SK-N-SH (cell line): Measurements from ENCODE around the gene PVRIG. TPM values are rescaled to one million over a fixed set of nuclear protein-coding genes. Genes with fewer than 3 reads are reported as not detected.
"Not testable (repeated sequence)": the region's sequence is repeated elsewhere in the genome, so short reads cannot be mapped to it uniquely, and the experiment has no call there.

ENCODE experiments used
- CTCF ChIA-PET: fragments of 300-600, 350-600 bp; formaldehyde crosslinking; extraction: SDS; loops from one replicate; lab custom pipeline; 2021; lab: Yijun Ruan, JAX
- POLR2A ChIA-PET: fragments of 350-600 bp; sonication (Branson Sonifier 250); formaldehyde crosslinking; extraction: SDS; loops from one replicate; lab custom pipeline; 2020; ENCODE audit warnings: antibody characterized with exemption, inconsistent platforms; lab: Yijun Ruan, JAX
- DNase-seq: peaks from one replicate; pipeline ENCODE4 v3.0.0; 2012
- H2AFZ ChIP-seq: fragments of 200-600 bp; sonication (generic); 2 replicates; pipeline ENCODE4 v1.8.1; 2016; ENCODE audit warnings: antibody characterized with exemption, mild to moderate bottlenecking, low read depth
- H3F3A ChIP-seq: fragments of 200-600 bp; sonication (generic); replicated peaks from 2 replicates; pipeline ENCODE3; 2016; ENCODE audit warnings: antibody characterized with exemption, mild to moderate bottlenecking; ENCODE audit not compliant: insufficient read depth
- H3K27ac ChIP-seq, 2 experiments: fragments of 200-500 bp in 1 of 2; fragments of 200-600 bp in 1 of 2; sonication (Bioruptor generic) in 1 of 2; sonication (generic), shearing (Covaris generic) in 1 of 2; 2 replicates each; pipeline versions ENCODE4 v1.5.1 to v1.6.1; 2014 to 2016; ENCODE audit warnings: low read depth in 2 of 2, inconsistent platforms in 1 of 2, low read length in 1 of 2, mild to moderate bottlenecking in 1 of 2, mixed read lengths in 1 of 2
- H3K27me3 ChIP-seq: fragments of 200-600 bp; sonication (generic), shearing (Covaris generic); 2 replicates; pipeline ENCODE4 v1.6.1; 2016; ENCODE audit warnings: mixed run types; ENCODE audit not compliant: insufficient read depth
- H3K36me3 ChIP-seq, 2 experiments: fragments of 200-500 bp in 1 of 2; fragments of 200-600 bp in 1 of 2; sonication (Bioruptor generic) in 1 of 2; sonication (generic) in 1 of 2; replicated peaks in 1 of 2; 2 replicates each; pipeline versions ENCODE3 to v1.5.1; 2014 to 2016; ENCODE audit warnings: low read length in 1 of 2, mild to moderate bottlenecking in 1 of 2; ENCODE audit not compliant: insufficient read depth in 2 of 2, control insufficient read depth in 1 of 2
- H3K4me1 ChIP-seq, 2 experiments: fragments of 200-500 bp in 1 of 2; fragments of 200-600 bp in 1 of 2; sonication (Bioruptor generic) in 1 of 2; sonication (generic), shearing (Covaris generic) in 1 of 2; 2 replicates each; pipeline versions ENCODE4 v1.5.1 to v1.6.1; 2014 to 2016; ENCODE audit warnings: low read depth in 1 of 2, low read length in 1 of 2, mixed run types in 1 of 2; ENCODE audit not compliant: insufficient read depth in 2 of 2, control insufficient read depth in 1 of 2
- H3K4me2 ChIP-seq: fragments of 200-600 bp; sonication (generic), shearing (Covaris generic); 2 replicates; pipeline ENCODE4 v1.6.1; 2017; ENCODE audit warnings: mixed run types
- H3K4me3 ChIP-seq, 2 experiments: fragments of 200-500 bp in 1 of 2; fragments of 200-600 bp in 1 of 2; sonication (Bioruptor generic) in 1 of 2; sonication (generic), shearing (Covaris generic) in 1 of 2; 2 replicates each; pipeline versions ENCODE4 v1.5.1 to v1.8.1; 2014 to 2016; ENCODE audit warnings: low read depth in 2 of 2, inconsistent platforms in 1 of 2, low read length in 1 of 2, mild to moderate bottlenecking in 1 of 2, mixed read lengths in 1 of 2, moderate library complexity in 1 of 2
- H3K79me2 ChIP-seq: fragments of 200-600 bp; sonication (generic); 2 replicates; pipeline ENCODE4 v1.8.1; 2017; ENCODE audit warnings: mild to moderate bottlenecking; ENCODE audit not compliant: insufficient read depth
- H3K9ac ChIP-seq: fragments of 200-600 bp; sonication (generic); 2 replicates; pipeline ENCODE4 v1.6.1; 2017; ENCODE audit warnings: mixed run types
- H3K9me2 ChIP-seq: fragments of 200-600 bp; sonication (generic); 2 replicates; pipeline ENCODE4 v1.6.1; 2017; ENCODE audit warnings: mixed run types
- H3K9me3 ChIP-seq: fragments of 200-600 bp; sonication (generic); 2 replicates; pipeline ENCODE4 v1.6.1; 2017; ENCODE audit warnings: mixed run types, mild to moderate bottlenecking, moderate library complexity
- H4K20me1 ChIP-seq: fragments of 200-600 bp; sonication (generic); 2 replicates; pipeline ENCODE4 v1.6.1; 2017; ENCODE audit warnings: mild to moderate bottlenecking, mixed run types; ENCODE audit not compliant: insufficient read depth
- WGBS: methylation state at CpG from one replicate; pipeline ENCODE4 v1.1.6; 2017; ENCODE audit warnings: low lambda C conversion rate; 5-methylcytosine and 5-hydroxymethylcytosine counted together
- polyA plus RNA-seq, 3 experiments: library from polyadenylated mRNA; depleted of rRNA; stranded (reverse); fragments of >200 nt; gene quantifications; 2 replicates each; pipeline ENCODE4 v1.2.3, GENCODE V29; 2012

The PVRIG gene
- polyA plus RNA-seq, 1 of the 3 experiments (the other 2 are of a cell fraction) = not detected

DNA sequence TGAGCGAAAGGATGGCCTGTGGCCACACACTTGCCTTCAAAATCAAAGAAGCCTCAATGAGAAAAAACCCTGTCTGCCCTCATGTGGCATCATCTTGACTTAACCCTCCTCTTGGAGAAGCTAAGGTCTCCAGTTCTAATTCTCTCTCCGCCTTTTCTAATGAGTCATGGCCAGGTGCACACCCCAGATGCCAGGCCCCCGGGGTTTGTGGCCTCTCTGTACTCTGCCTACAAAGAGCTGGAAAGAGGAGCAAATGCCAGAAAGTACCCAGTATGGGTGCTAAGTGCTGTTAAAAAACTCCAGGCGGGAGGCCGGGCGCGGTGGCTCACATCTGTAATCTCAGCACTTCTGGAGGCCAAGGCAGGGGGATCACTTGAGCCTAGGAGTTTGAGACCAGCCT, 20.2 kb downstream of the PVRIG start:
- H3F3A ChIP-seq, POLR2A ChIA-PET, H4K20me1 ChIP-seq, H3K4me2 ChIP-seq, H3K9me2 ChIP-seq, H3K4me3 ChIP-seq, H3K27ac ChIP-seq, H3K36me3 ChIP-seq, H3K9ac ChIP-seq, DNase-seq, H2AFZ ChIP-seq, H3K9me3 ChIP-seq, H3K27me3 ChIP-seq, H3K4me1 ChIP-seq: not testable (repeated sequence)
- 100% methylated on average over 7 of the region's 7 CpGs for WGBS
- CTCF ChIA-PET = interaction anchor here (1.0 kb wide), 1 partner anchor 107 kb away, joined by 3 read pairs; no protein-coding TSS in a partner anchor
- H3K79me2 ChIP-seq = peaks cover 17% of the 10 kb centered on the region

DNA sequence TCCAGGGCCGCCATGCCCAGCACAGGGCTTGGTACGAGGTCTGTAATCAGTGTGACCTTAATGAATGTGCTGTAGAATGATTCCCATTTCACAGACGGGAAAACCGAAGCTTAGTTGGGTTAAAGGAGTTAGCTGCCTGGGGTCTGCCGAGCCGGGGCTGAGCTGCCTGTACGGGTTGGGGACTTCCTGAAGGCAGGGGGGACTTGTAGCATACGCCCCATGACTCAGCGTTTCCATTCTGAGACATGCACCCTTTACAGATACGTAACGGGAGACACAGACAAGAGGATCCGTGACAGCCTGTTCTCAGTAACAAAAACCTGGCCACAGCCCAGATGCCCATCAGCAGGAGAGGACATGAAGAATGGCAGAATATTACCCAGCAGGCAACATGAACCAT, 23.6 kb downstream of the PVRIG start:
- H3K9me2 ChIP-seq, H3K4me1 ChIP-seq, H3K27ac ChIP-seq, H3K36me3 ChIP-seq, H2AFZ ChIP-seq, H3K27me3 ChIP-seq, POLR2A ChIA-PET, H3K4me2 ChIP-seq, H3K4me3 ChIP-seq, H3F3A ChIP-seq, CTCF ChIA-PET, H3K9me3 ChIP-seq, H3K9ac ChIP-seq: not testable (repeated sequence)
- Histone ChIP-seq H4K20me1 (peaks cover 31% of the 10 kb centered on the region), H3K79me2 (peaks cover 16% of the 10 kb centered on the region; the same call in 1 of the 2 replicates)
- 79% methylated on average over 12 of the region's 12 CpGs for WGBS
- DNase-seq = peak; percentile 11

DNA sequence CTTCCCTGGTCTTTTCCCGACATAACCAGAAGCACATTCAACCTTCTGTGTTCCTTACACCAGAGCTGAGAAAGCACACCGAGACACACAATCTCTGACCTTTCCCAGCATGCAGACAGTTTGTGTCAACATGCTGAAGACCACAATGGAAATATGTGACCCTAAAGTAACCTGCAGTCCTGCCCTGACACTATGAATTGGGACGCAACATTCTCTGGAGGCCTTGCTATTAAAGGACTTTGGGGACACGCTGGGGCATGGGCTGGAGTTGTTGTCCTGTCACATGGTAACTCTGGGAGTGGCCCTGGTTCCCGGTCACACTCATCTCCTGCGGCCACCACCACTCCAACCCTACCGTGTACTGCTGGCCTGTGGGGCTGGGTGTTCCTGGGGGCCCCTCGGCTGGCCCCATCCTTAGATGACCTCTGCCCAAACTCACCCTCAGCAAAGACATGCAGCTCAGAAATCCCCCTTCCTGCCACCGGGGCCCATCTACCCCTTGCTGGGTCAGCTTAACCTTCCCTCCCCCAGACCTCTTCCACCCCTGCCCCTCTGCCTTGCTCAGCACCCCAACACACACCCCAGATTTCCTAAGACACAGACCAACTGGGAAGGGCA, 25.3 kb downstream of the PVRIG start:
- POLR2A ChIA-PET, H3K4me3 ChIP-seq, H3K9me2 ChIP-seq, H3K27ac ChIP-seq, H3K4me1 ChIP-seq, H2AFZ ChIP-seq, H3K4me2 ChIP-seq, H3K36me3 ChIP-seq, H3F3A ChIP-seq, H3K27me3 ChIP-seq, DNase-seq, H3K9me3 ChIP-seq, H3K9ac ChIP-seq: not testable (repeated sequence)
- Histone ChIP-seq H4K20me1 (peaks cover 39% of the 10 kb centered on the region), H3K79me2 (peaks cover 12% of the 10 kb centered on the region; the same call in 1 of the 2 replicates)
- WGBS = 77% methylated on average over 9 of the region's 9 CpGs
- CTCF ChIA-PET = interaction anchor here (1.0 to 1.8 kb wide), 3 partner anchors 45 to 114 kb away, joined by 3 to 6 read pairs (median 4); no protein-coding TSS in a partner anchor

DNA sequence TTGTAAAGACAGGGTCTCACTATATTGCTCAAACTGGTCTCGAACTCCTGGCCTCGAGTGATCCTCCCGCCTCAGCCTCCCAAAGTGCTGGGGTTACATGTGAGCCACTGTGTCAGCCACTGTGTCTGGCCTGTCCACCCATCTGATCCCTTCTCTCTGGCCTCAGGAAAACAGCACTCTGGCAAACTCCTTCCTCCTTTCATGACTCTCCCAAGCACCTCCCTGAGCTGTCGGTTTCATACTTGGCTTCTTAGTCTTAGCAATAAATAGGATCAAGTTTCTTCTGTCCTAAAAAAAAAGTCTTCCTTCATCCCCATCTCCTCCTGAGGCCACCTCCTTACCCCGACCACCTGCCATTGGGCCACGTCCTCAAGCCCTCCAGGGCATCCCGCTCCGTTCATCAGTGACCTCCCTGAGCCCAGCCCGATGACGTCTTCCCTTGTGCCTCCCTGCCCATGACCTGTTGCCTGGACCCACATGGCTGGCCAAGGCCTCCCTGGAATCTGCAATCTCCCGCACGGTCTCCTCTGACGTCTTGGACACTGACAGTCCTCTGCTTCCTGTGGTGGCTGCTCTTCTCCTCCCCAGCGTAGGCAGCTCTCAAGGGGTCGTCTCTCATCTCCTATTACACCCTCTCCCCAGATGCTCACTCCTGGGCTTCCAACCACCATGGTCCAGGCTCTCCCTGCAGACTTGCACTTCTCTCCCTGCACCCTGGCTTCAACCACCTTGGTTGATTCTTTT, 26.5 kb downstream of the PVRIG start:
- H3K27me3 ChIP-seq, H3K4me1 ChIP-seq, H3K27ac ChIP-seq, H3K4me3 ChIP-seq, CTCF ChIA-PET, H3K9me3 ChIP-seq, POLR2A ChIA-PET, H3K9ac ChIP-seq, H3F3A ChIP-seq, H3K9me2 ChIP-seq, H3K36me3 ChIP-seq, H2AFZ ChIP-seq, H3K4me2 ChIP-seq: not testable (repeated sequence)
- WGBS = 78% methylated on average over 15 of the region's 15 CpGs
- Histone ChIP-seq H3K79me2 (peaks cover 12% of the 10 kb centered on the region; the same call in 1 of the 2 replicates), H4K20me1 (peaks cover 39% of the 10 kb centered on the region)
- DNase-seq = peak; percentile 10

DNA sequence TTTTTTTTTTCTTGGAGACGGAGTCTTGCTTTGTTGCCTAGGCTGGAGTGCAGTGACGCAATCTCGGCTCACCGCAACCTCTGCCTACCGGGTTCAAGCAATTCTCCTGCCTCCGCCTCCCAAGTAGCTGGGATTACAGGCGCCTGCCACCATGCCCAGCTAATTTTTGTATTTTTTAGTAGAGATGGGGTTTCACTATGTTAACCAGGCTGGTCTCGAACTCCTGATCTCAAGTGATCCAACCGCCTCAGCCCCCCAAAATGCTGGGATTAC, 27.1 kb downstream of the PVRIG start:
- H2AFZ ChIP-seq, H3K9me2 ChIP-seq, CTCF ChIA-PET, H3K27me3 ChIP-seq, H3K4me2 ChIP-seq, H3K4me1 ChIP-seq, H3K27ac ChIP-seq, POLR2A ChIA-PET, H3K9me3 ChIP-seq, H3F3A ChIP-seq, H3K9ac ChIP-seq, DNase-seq, H3K36me3 ChIP-seq, H3K4me3 ChIP-seq: not testable (repeated sequence)
- WGBS = 82% methylated on average over 9 of the region's 9 CpGs
- Histone ChIP-seq H3K79me2 (peaks cover 12% of the 10 kb centered on the region; the same call in 1 of the 2 replicates), H4K20me1 (peaks cover 39% of the 10 kb centered on the region)
